Endothelial cell of umbilical vein (primary cell): ENCODE measurements around the gene NEU2. TPM values are rescaled to one million over a fixed set of nuclear protein-coding genes. Genes with fewer than 3 reads are reported as not detected.

Experiments used
- BruUV-seq: library from RNA; stranded (reverse); fragments of 400-500 nt; replicated peaks from 2 replicates; lab custom pipeline; 2021; lab: Mats Ljungman, UMichigan
- CTCF ChIA-PET: fragments of 300-600, 350-600 bp; sonication (Branson Sonifier 250); formaldehyde crosslinking; loops from one replicate; lab custom pipeline; 2021; ENCODE audit warnings: antibody characterized with exemption, inconsistent platforms; lab: Charles Lee
- POLR2A ChIA-PET: fragments of 300-600, 350-600 bp; sonication (Branson Sonifier 250); formaldehyde crosslinking; loops from one replicate; lab custom pipeline; 2021; ENCODE audit warnings: antibody characterized with exemption, inconsistent platforms; lab: Charles Lee
- DNase-seq: peaks from one replicate; pipeline ENCODE4 v3.0.0-alpha.2; 2011; ENCODE audit warnings: low read depth, low spot score
- FAIRE-seq: peaks from 2 replicates; lab custom pipeline; 2011; peaks lifted over from hg19 to GRCh38; lab: Jason Lieb, UNC
- H2AFZ ChIP-seq: 2 replicates; pipeline ENCODE4 v1.6.0; 2012; ENCODE audit warnings: low read depth, low read length, control low read depth, inconsistent platforms
- H3K27ac ChIP-seq: 2 replicates; pipeline ENCODE4 v1.5.1; 2011; ENCODE audit warnings: low read depth, mild to moderate bottlenecking, control low read depth, low read length, moderate library complexity; ENCODE audit not compliant: insufficient read depth
- H3K27me3 ChIP-seq, 2 experiments: 2 replicates each; pipeline versions ENCODE4 v1.6.0 to v1.6.1; 2011; ENCODE audit warnings: low read length in 2 of 2, mixed read lengths in 1 of 2; ENCODE audit not compliant: control insufficient read depth in 2 of 2, insufficient read depth in 2 of 2
- H3K36me3 ChIP-seq, 2 experiments: 2 replicates in 1 of 2; 3 replicates in 1 of 2; pipeline ENCODE4 v1.5.1; 2011; ENCODE audit warnings: low read length in 2 of 2, mild to moderate bottlenecking in 1 of 2, moderate library complexity in 1 of 2; ENCODE audit not compliant: control insufficient read depth in 2 of 2, insufficient read depth in 2 of 2; ENCODE audit errors: extremely low read depth in 1 of 2
- H3K4me1 ChIP-seq: 3 replicates; pipeline ENCODE4 v1.5.1; 2011; ENCODE audit warnings: mild to moderate bottlenecking, low read length; ENCODE audit not compliant: control insufficient read depth, insufficient read depth; ENCODE audit errors: extremely low read depth
- H3K4me2 ChIP-seq: 2 replicates; pipeline ENCODE4 v1.6.1; 2011; ENCODE audit warnings: low read length, control low read depth, mixed read lengths; ENCODE audit not compliant: insufficient read depth
- H3K4me3 ChIP-seq, 3 experiments: fragments of 200-600 bp in 1 of 3; sonication (generic), shearing (Covaris generic) in 1 of 3; replicated peaks in 1 of 3; 2 replicates each; pipeline ENCODE4 v1.5.1; 2011 to 2016; ENCODE audit warnings: control low read depth in 3 of 3, low read length in 3 of 3, mild to moderate bottlenecking in 2 of 3, inconsistent platforms in 1 of 3, low read depth in 1 of 3, moderate library complexity in 1 of 3; ENCODE audit not compliant: insufficient read depth in 1 of 3
- H3K79me2 ChIP-seq: 2 replicates; pipeline ENCODE4 v1.6.0; 2012; ENCODE audit warnings: low read length, inconsistent platforms; ENCODE audit not compliant: control insufficient read depth, insufficient read depth
- H3K9ac ChIP-seq: replicated peaks from 2 replicates; pipeline ENCODE3; 2011; ENCODE audit warnings: low read length, control low read depth; ENCODE audit not compliant: insufficient read depth; ENCODE audit errors: extremely low read depth
- H3K9me1 ChIP-seq: replicated peaks from 3 replicates; pipeline ENCODE4 v1.6.0; 2011; ENCODE audit warnings: mild to moderate bottlenecking, low read length; ENCODE audit not compliant: control insufficient read depth, insufficient read depth; ENCODE audit errors: extremely low read depth
- H3K9me3 ChIP-seq: replicated peaks from 2 replicates; pipeline ENCODE4 v1.5.1; 2012; ENCODE audit warnings: low read length, inconsistent platforms; ENCODE audit not compliant: control insufficient read depth, insufficient read depth
- H4K20me1 ChIP-seq: replicated peaks from 2 replicates; pipeline ENCODE3; 2011; ENCODE audit warnings: mild to moderate bottlenecking, low read length; ENCODE audit not compliant: control insufficient read depth, insufficient read depth; ENCODE audit errors: extremely low read depth
- EZH2 ChIP-seq: IDR thresholded peaks from 2 replicates; pipeline ENCODE4 v1.6.1; 2012; ENCODE audit warnings: borderline replicate concordance, low read depth, mild to moderate bottlenecking, moderate library complexity, low read length, inconsistent platforms; ENCODE audit not compliant: severe bottlenecking
- FOS ChIP-seq: IDR thresholded peaks from 2 replicates; pipeline ENCODE4 v1.6.1; 2011; ENCODE audit warnings: mild to moderate bottlenecking, low read length, moderate library complexity, borderline replicate concordance; ENCODE audit not compliant: insufficient read depth
- GATA2 ChIP-seq: IDR thresholded peaks from 2 replicates; pipeline ENCODE4 v1.7.0; 2011; ENCODE audit warnings: low read depth, mild to moderate bottlenecking, moderate library complexity, mixed read lengths, low read length; ENCODE audit not compliant: insufficient read length, insufficient read depth
- JUN ChIP-seq: IDR thresholded peaks from 2 replicates; pipeline ENCODE4 v1.6.1; 2011; ENCODE audit warnings: borderline replicate concordance, low read depth; ENCODE audit not compliant: insufficient read length, insufficient read depth
- MYC ChIP-seq: IDR thresholded peaks from one replicate; pipeline ENCODE4 v1.6.1; 2011; ENCODE audit warnings: mild to moderate bottlenecking, low read depth, low read length
- POLR2A ChIP-seq: IDR thresholded peaks from 2 replicates; pipeline ENCODE4 v1.6.1; 2012; ENCODE audit warnings: low read depth, mild to moderate bottlenecking, control low read depth, low read length
- POLR2AphosphoS5 ChIP-seq: IDR thresholded peaks from 2 replicates; pipeline ENCODE4 v1.6.1; 2012; ENCODE audit warnings: low read depth, mild to moderate bottlenecking, control low read depth, low read length, moderate library complexity; ENCODE audit not compliant: insufficient read depth
- dilution Hi-C: fragments of 300-500 bp; cut with MboI; formaldehyde crosslinking; loops from one replicate; pipeline ENCODE4 v1.15.0; 2019; ENCODE audit warnings: low sequenced_read_pairs; ENCODE audit not compliant: extremely low pct_ligation_motif_present
- intact Hi-C: fragments of 100-400 bp; cut with micrococcal nuclease; formaldehyde crosslinking; loops from one replicate; pipeline ENCODE4 v1.10.0; 2022
- polyA plus RNA-seq, 4 experiments: library from polyadenylated mRNA; depleted of rRNA in 3 of 4; stranded (reverse) in 3 of 4; unstranded in 1 of 4; fragments of >200 nt; gene quantifications; 2 replicates each; pipeline versions ENCODE4 v1.2.1 to v1.2.3, GENCODE V29; 2011 to 2012; ENCODE audit warnings: missing spikeins in 1 of 4
- total RNA-seq: library from RNA; stranded (reverse); gene quantifications from 2 replicates; pipeline ENCODE4 v1.2.3, GENCODE V29; 2021
- TF ChIP-seq, protein P1 (sequence below): IDR thresholded peaks from 2 replicates; pipeline ENCODE4 v1.6.1; 2011; ENCODE audit not compliant: insufficient read depth, insufficient read length
- TF ChIP-seq, protein P2 (sequence below), 2 donors: IDR thresholded peaks; 1 replicate in 1 of 2; 2 replicates in 1 of 2; pipeline ENCODE4 v1.5.1; 2011; ENCODE audit warnings: low read length in 2 of 2, mild to moderate bottlenecking in 2 of 2, moderate library complexity in 2 of 2, control low read depth in 1 of 2, inconsistent platforms in 1 of 2, low read depth in 1 of 2; ENCODE audit not compliant: insufficient read depth in 1 of 2; ENCODE audit errors: extremely low read depth in 1 of 2

NEU2 gene
- total and polyA plus RNA-seq, 2 donors (not counting 3 experiments of a cell fraction or from before 2014, with no cell fraction given), result not detected

DNA sequence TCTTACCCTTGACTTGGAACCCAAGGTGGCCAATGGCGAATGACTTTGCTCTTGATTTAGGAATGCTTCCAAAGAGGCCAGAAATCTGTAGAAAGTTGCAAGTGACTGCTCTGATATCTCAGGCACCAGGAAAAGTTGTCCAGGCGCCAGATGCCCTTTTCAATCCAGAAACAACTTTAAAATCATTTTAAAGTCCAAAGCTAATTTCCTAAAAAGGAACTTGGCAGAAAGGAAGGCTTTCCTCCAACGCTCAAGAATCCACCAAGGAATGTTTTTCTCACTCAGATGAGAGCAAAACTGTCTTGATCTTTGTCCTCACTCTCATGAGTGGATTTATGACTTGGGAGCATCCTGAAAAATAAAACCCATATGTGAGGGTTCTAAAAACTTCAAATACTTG, 24.7 kb upstream of the NEU2 start:
- no peak overlapping the region for H2AFZ ChIP-seq
- no peaks in the 10 kb centered on the region for H3K79me2 ChIP-seq
- TF ChIP-seq GATA2 (no peak), EZH2 (no peak), JUN (no peak), POLR2AphosphoS5 (no peak), POLR2A (no peak), FOS (no peak), MYC (no peak)
- TF ChIP-seq, protein P1, sequence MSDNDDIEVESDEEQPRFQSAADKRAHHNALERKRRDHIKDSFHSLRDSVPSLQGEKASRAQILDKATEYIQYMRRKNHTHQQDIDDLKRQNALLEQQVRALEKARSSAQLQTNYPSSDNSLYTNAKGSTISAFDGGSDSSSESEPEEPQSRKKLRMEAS, result no peak
- TF ChIP-seq, protein P2, sequence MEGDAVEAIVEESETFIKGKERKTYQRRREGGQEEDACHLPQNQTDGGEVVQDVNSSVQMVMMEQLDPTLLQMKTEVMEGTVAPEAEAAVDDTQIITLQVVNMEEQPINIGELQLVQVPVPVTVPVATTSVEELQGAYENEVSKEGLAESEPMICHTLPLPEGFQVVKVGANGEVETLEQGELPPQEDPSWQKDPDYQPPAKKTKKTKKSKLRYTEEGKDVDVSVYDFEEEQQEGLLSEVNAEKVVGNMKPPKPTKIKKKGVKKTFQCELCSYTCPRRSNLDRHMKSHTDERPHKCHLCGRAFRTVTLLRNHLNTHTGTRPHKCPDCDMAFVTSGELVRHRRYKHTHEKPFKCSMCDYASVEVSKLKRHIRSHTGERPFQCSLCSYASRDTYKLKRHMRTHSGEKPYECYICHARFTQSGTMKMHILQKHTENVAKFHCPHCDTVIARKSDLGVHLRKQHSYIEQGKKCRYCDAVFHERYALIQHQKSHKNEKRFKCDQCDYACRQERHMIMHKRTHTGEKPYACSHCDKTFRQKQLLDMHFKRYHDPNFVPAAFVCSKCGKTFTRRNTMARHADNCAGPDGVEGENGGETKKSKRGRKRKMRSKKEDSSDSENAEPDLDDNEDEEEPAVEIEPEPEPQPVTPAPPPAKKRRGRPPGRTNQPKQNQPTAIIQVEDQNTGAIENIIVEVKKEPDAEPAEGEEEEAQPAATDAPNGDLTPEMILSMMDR (IDR thresholded peaks at IDR 0.05; ENCODE audit: extremely low read depth in 1 of 2, insufficient read depth in 1 of 2, low read depth in 1 of 2, low read length in 2 of 2), result no peak
- POLR2A ChIA-PET, result no interaction called here
- H3K4me2 ChIP-seq, result no peak overlapping the region
- intact Hi-C loops, result no loop called here
- no peaks in the 10 kb centered on the region for H3K36me3 ChIP-seq
- no TSS peak for BruUV-seq
- H3K27ac ChIP-seq, result no peak overlapping the region
- H4K20me1 ChIP-seq, result no peaks in the 10 kb centered on the region
- H3K9me3 ChIP-seq, result no peaks in the 10 kb centered on the region
- DNase-seq (no peak), FAIRE-seq (no peak)
- no peaks in the 10 kb centered on the region for H3K4me1 ChIP-seq
- H3K4me3 ChIP-seq, result no peak overlapping the region
- H3K9ac ChIP-seq, result no peak overlapping the region
- H3K9me1 ChIP-seq, result no peaks in the 10 kb centered on the region
- dilution Hi-C loops, result no loop called here
- H3K27me3 ChIP-seq, result peaks cover 3% of the 10 kb centered on the region in 2 experiments
- CTCF ChIA-PET, result interaction anchor here (0.6 to 3.1 kb wide), 2 partner anchors 21 to 66 kb away, joined by 3 to 13 read pairs; no protein-coding TSS in a partner anchor
